OCI-LY3 (cell line): Measurements from ENCODE around the gene ADM.

Experiments used
- H2AFZ ChIP-seq: fragments of 200-600, 300-600 bp; shearing (Covaris generic); 2 replicates; pipeline ENCODE4 v1.6.0; 2014; ENCODE audit warnings: antibody characterized with exemption, low read depth, low read length
- H3K27ac ChIP-seq: fragments of 200-600, 300-600 bp; sonication (generic); 2 replicates; pipeline ENCODE4 v1.5.1; 2014; ENCODE audit warnings: mild to moderate bottlenecking, low read length, moderate library complexity, mixed read lengths
- H3K27me3 ChIP-seq: fragments of 200-600, 300-600 bp; sonication (generic); 2 replicates; pipeline ENCODE4 v1.6.1; 2014; ENCODE audit warnings: low read depth, low read length, mixed read lengths
- H3K36me3 ChIP-seq: fragments of 200-600, 300-600 bp; sonication (generic); replicated peaks from 2 replicates; pipeline ENCODE3; 2014; ENCODE audit warnings: low read depth, low read length, mixed read lengths
- H3K4me1 ChIP-seq: fragments of 300-600, 200-600 bp; sonication (generic); 2 replicates; pipeline ENCODE4 v1.6.1; 2014; ENCODE audit warnings: low read length, mixed read lengths
- H3K4me2 ChIP-seq: fragments of 200-600, 300-600 bp; sonication (generic); 2 replicates; pipeline ENCODE4 v1.6.1; 2014; ENCODE audit warnings: low read length, mixed read lengths
- H3K4me3 ChIP-seq: fragments of 300-600, 200-600 bp; sonication (generic); 2 replicates; pipeline ENCODE4 v1.5.1; 2014; ENCODE audit warnings: antibody characterized with exemption, mild to moderate bottlenecking, low read length, moderate library complexity
- H3K79me2 ChIP-seq: fragments of 300-600, 200-600 bp; shearing (Covaris generic); 2 replicates; pipeline ENCODE4 v1.6.1; 2014; ENCODE audit warnings: mild to moderate bottlenecking, low read length, mixed read lengths
- H3K9ac ChIP-seq: fragments of 300-600, 200-600 bp; shearing (Covaris generic); 2 replicates; pipeline ENCODE4 v1.6.0; 2014; ENCODE audit warnings: mild to moderate bottlenecking, low read length, moderate library complexity
- H3K9me3 ChIP-seq: fragments of 200-600, 300-600 bp; shearing (Covaris generic); 2 replicates; pipeline ENCODE4 v1.6.1; 2014; ENCODE audit warnings: low read length, mixed read lengths; ENCODE audit not compliant: insufficient read depth
- H4K20me1 ChIP-seq: fragments of 200-600, 300-600 bp; sonication (generic); 2 replicates; pipeline ENCODE4 v1.6.1; 2016; ENCODE audit warnings: low read length, mixed read lengths; ENCODE audit not compliant: insufficient read depth
- EZH2phosphoT487 ChIP-seq: fragments of 200-600 bp; shearing (Covaris generic); IDR thresholded peaks from 2 replicates; pipeline ENCODE4 v1.6.1; 2018; ENCODE audit warnings: antibody characterized with exemption, mixed run types, low read depth
- TF ChIP-seq, protein P1 (sequence below): fragments of 200-600, 300-600 bp; sonication (generic); IDR thresholded peaks from 2 replicates; pipeline ENCODE4 v1.5.1; 2014; ENCODE audit warnings: antibody characterized with exemption, low read length, low read depth

ADM gene

GRCh38 chr11:10348650-10349280 lies 43.9 kb downstream of the ADM start:
- Histone ChIP-seq H3K4me2 (no peak overlapping the region), H3K4me3 (no peak overlapping the region), H3K79me2 (no peaks in the 10 kb centered on the region), H3K9ac (no peak overlapping the region), H3K4me1 (peaks cover 4% of the 10 kb centered on the region; the same call in 1 of the 2 replicates), H3K36me3 (no peaks in the 10 kb centered on the region), H3K27ac (no peak overlapping the region), H3K9me3 (no peaks in the 10 kb centered on the region), H4K20me1 (no peaks in the 10 kb centered on the region), H3K27me3 (peaks cover 27% of the 10 kb centered on the region), H2AFZ (no peak overlapping the region)
- TF ChIP-seq, protein P1, sequence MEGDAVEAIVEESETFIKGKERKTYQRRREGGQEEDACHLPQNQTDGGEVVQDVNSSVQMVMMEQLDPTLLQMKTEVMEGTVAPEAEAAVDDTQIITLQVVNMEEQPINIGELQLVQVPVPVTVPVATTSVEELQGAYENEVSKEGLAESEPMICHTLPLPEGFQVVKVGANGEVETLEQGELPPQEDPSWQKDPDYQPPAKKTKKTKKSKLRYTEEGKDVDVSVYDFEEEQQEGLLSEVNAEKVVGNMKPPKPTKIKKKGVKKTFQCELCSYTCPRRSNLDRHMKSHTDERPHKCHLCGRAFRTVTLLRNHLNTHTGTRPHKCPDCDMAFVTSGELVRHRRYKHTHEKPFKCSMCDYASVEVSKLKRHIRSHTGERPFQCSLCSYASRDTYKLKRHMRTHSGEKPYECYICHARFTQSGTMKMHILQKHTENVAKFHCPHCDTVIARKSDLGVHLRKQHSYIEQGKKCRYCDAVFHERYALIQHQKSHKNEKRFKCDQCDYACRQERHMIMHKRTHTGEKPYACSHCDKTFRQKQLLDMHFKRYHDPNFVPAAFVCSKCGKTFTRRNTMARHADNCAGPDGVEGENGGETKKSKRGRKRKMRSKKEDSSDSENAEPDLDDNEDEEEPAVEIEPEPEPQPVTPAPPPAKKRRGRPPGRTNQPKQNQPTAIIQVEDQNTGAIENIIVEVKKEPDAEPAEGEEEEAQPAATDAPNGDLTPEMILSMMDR = no peak
- no peak for TF ChIP-seq EZH2phosphoT487

DNA sequence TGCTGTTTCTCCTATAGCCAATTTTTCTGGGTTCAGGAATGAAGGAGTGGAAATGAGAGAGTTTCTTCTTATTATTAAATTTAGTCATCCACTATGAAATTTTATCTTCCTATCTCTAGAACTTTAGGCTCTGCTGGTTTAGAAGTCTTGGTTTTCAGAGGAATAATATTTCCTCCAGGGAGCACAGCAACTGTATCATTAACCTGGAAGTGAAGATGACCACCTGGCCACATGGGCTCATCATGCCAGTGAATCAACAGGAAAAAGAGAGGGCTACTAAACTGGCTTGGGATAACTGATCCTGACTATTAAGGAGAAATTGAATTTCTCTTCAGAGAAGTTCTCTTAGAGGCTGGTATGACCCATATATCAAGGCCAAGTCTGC lies 44.4 kb downstream of the ADM start:
- Histone ChIP-seq H3K27ac (no peak overlapping the region), H3K79me2 (no peaks in the 10 kb centered on the region), H3K4me2 (no peak overlapping the region)

DNA sequence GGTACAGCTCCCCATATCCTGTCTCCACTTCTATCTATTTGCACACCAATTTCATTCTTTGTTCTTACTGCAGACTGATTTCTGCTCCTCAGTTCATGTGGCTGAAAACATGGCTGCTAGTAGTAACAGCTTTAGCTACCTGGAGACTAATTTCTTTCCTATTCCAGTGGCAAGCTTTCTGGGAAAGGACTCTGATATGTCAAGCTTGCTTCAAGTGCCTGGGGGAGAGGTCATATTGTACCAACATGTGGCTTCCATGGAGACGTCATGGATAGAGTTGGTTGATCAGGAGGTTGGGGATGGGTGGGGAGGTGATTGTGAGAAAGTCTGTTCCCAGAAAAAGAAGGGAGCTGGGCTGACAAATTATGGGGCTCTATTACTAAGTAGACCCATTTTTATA lies 44.9 kb downstream of the ADM start:
- no peak overlapping the region for H3K27ac ChIP-seq
- H2AFZ ChIP-seq = no peak overlapping the region
- H3K4me2 ChIP-seq = no peak overlapping the region
- no peak overlapping the region for H3K9ac ChIP-seq
- TF ChIP-seq, protein P1 = no peak
- TF ChIP-seq EZH2phosphoT487 = no peak
- H3K79me2 ChIP-seq = no peaks in the 10 kb centered on the region
- H4K20me1 ChIP-seq = no peaks in the 10 kb centered on the region
- peaks cover 4% of the 10 kb centered on the region; the same call in 1 of the 2 replicates for H3K4me1 ChIP-seq
- no peaks in the 10 kb centered on the region for H3K36me3 ChIP-seq
- H3K4me3 ChIP-seq = no peak overlapping the region
- peaks cover 27% of the 10 kb centered on the region for H3K27me3 ChIP-seq
- H3K9me3 ChIP-seq = no peaks in the 10 kb centered on the region

More for the DNA sequence above, 44.4 kb downstream of the ADM start:
- Histone ChIP-seq H3K4me3 (no peak overlapping the region), H3K36me3 (no peaks in the 10 kb centered on the region), H3K4me1 (peaks cover 4% of the 10 kb centered on the region; the same call in 1 of the 2 replicates), H3K9me3 (no peaks in the 10 kb centered on the region), H3K27me3 (peaks cover 27% of the 10 kb centered on the region), H3K9ac (no peak overlapping the region), H4K20me1 (no peaks in the 10 kb centered on the region), H2AFZ (no peak overlapping the region)
- TF ChIP-seq, protein P1 = no peak
- no peak for TF ChIP-seq EZH2phosphoT487

DNA sequence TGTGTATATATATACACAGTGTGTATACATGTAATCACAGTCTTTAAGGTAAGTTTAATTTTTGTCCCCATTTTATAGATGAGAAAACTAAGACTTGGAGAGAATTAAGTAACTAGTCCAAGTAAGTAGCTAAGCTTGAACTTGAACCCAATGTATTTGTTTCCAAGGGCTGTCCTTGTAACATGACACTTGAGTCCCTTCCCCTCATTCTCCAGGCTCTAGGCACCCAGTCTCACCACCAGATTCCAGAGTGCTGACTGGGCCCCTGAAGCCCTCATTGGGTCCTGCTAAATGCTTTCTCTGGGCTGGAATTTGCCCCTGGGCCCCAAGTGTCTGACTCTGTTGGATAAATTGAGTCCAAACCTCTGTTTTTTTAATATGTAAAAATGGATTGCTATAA lies 45.5 kb downstream of the ADM start:
- no peaks in the 10 kb centered on the region for H3K36me3 ChIP-seq
- H3K9ac ChIP-seq = no peak overlapping the region
- H3K27ac ChIP-seq = no peak overlapping the region
- H3K9me3 ChIP-seq = no peaks in the 10 kb centered on the region
- H3K27me3 ChIP-seq = peaks cover 27% of the 10 kb centered on the region
- no peaks in the 10 kb centered on the region for H4K20me1 ChIP-seq
- no peak overlapping the region for H2AFZ ChIP-seq
- TF ChIP-seq, protein P1 = no peak
- no peak for TF ChIP-seq EZH2phosphoT487
- no peak overlapping the region for H3K4me2 ChIP-seq
- H3K4me3 ChIP-seq = no peak overlapping the region
- H3K4me1 ChIP-seq = peaks cover 4% of the 10 kb centered on the region; the same call in 1 of the 2 replicates
- H3K79me2 ChIP-seq = no peaks in the 10 kb centered on the region
